Activated B cell treated with CpG ODN at 0.5 μM for 24 hours (primary cell): Measurements from ENCODE around the gene ACKR3. TPM values are rescaled to one million over a fixed set of nuclear protein-coding genes. Genes with fewer than 3 reads are reported as not detected.

Experiments used
- ATAC-seq: fragments of 200-7000 bp; cut with Tn5 transposase; one replicate; pipeline ENCODE4 v1.10.0; 2021; ENCODE audit warnings: low read depth, mild to moderate bottlenecking, moderate library complexity
- CTCF ChIA-PET: fragments of 350-600 bp; sonication (Branson Sonifier 250); formaldehyde crosslinking; loops from one replicate; lab custom pipeline; 2021; ENCODE audit warnings: antibody characterized with exemption; lab: Charles Lee
- POLR2A ChIA-PET: fragments of 350-600 bp; sonication (Branson Sonifier 250); formaldehyde crosslinking; loops from one replicate; lab custom pipeline; 2021; ENCODE audit warnings: antibody characterized with exemption; lab: Charles Lee
- DNase-seq: peaks from one replicate; pipeline ENCODE4 v3.0.0; 2022
- H3K27ac Mint-ChIP-seq: one replicate; pipeline ENCODE4 v1.8.0; 2020; ENCODE audit warnings: mixed read lengths
- H3K27me3 Mint-ChIP-seq: one replicate; pipeline ENCODE4 v1.8.0; 2021; ENCODE audit warnings: mixed read lengths
- H3K36me3 Mint-ChIP-seq: one replicate; pipeline ENCODE4 v1.8.0; 2021; ENCODE audit warnings: low read depth, mixed read lengths
- H3K4me1 Mint-ChIP-seq: one replicate; pipeline ENCODE4 v1.8.0; 2021; ENCODE audit warnings: mixed read lengths
- H3K4me3 Mint-ChIP-seq: one replicate; pipeline ENCODE4 v1.8.0; 2020; ENCODE audit warnings: mild to moderate bottlenecking, mixed read lengths
- H3K9me3 Mint-ChIP-seq: one replicate; pipeline ENCODE4 v1.8.0; 2020; ENCODE audit warnings: mixed read lengths
- CTCF ChIP-seq: fragments of 200-600 bp; IDR thresholded peaks from one replicate; pipeline ENCODE4 v1.8.0; 2022; ENCODE audit warnings: antibody characterized with exemption, mild to moderate bottlenecking
- intact Hi-C: fragments of 100-400 bp; cut with micrococcal nuclease; formaldehyde crosslinking; loops from one replicate; pipeline ENCODE4 v1.15.1; 2024
- total RNA-seq: library from RNA; stranded (reverse); gene quantifications from 2 replicates; pipeline ENCODE4 v1.2.3, GENCODE V29; 2022

ACKR3 gene
- total RNA-seq, 1 donor from 2014 or later: 6.6 TPM

GRCh38 chr2:236573066-236573929 lies 3.7 kb downstream of the ACKR3 start:
- ChIA-PET POLR2A (no interaction called here), CTCF (interaction anchor here (0.9 kb wide), 1 partner anchor 219 kb away, joined by 3 read pairs; no protein-coding TSS in a partner anchor)
- peaks cover 35% of the 10 kb centered on the region for H3K4me1 Mint-ChIP-seq

GRCh38 chr2:236574000-236574399 lies 4.4 kb downstream of the ACKR3 start:
- Mint-ChIP-seq H3K4me1 (peaks cover 30% of the 10 kb centered on the region), H3K27ac (no peak overlapping the region), H3K4me3 (no peak overlapping the region), H3K36me3 (no peaks in the 10 kb centered on the region), H3K9me3 (no peaks in the 10 kb centered on the region), H3K27me3 (no peaks in the 10 kb centered on the region)
- TF ChIP-seq CTCF: no peak
- ChIA-PET CTCF (no interaction called here), POLR2A (no interaction called here)
- DNase-seq: no peak
- intact Hi-C loops: no loop called here
- ATAC-seq: no peak

More at GRCh38 chr2:236573066-236573929, 3.7 kb downstream of the ACKR3 start:
- H3K36me3 Mint-ChIP-seq: no peaks in the 10 kb centered on the region
- H3K4me3 Mint-ChIP-seq: no peak overlapping the region
- H3K27ac Mint-ChIP-seq: no peak overlapping the region
- no peaks in the 10 kb centered on the region for H3K27me3 Mint-ChIP-seq
- no peak for TF ChIP-seq CTCF
- ATAC-seq: no peak
- DNase-seq: no peak
- H3K9me3 Mint-ChIP-seq: no peaks in the 10 kb centered on the region
- intact Hi-C loops: no loop called here

GRCh38 chr2:236574424-236575145 lies 5.0 kb downstream of the ACKR3 start:
- ChIA-PET POLR2A (no interaction called here), CTCF (no interaction called here)
- H3K27ac Mint-ChIP-seq: no peak overlapping the region
- H3K9me3 Mint-ChIP-seq: no peaks in the 10 kb centered on the region
- no peaks in the 10 kb centered on the region for H3K27me3 Mint-ChIP-seq
- ATAC-seq (no peak), DNase-seq (no peak)
- H3K4me3 Mint-ChIP-seq: no peak overlapping the region
- peaks cover 24% of the 10 kb centered on the region for H3K4me1 Mint-ChIP-seq
- H3K36me3 Mint-ChIP-seq: no peaks in the 10 kb centered on the region
- no peak for TF ChIP-seq CTCF
- intact Hi-C loops: no loop called here

GRCh38 chr2:236575510-236575909 lies 5.9 kb downstream of the ACKR3 start:
- no peak overlapping the region for H3K4me3 Mint-ChIP-seq

More at GRCh38 chr2:236575510-236575909, 5.9 kb downstream of the ACKR3 start:
- no peaks in the 10 kb centered on the region for H3K9me3 Mint-ChIP-seq
- intact Hi-C loops: no loop called here
- peaks cover 6% of the 10 kb centered on the region for H3K36me3 Mint-ChIP-seq
- no peak for DNase-seq
- ChIA-PET CTCF (no interaction called here), POLR2A (no interaction called here)
- no peak overlapping the region for H3K27ac Mint-ChIP-seq
- no peak for ATAC-seq
- peaks cover 16% of the 10 kb centered on the region for H3K4me1 Mint-ChIP-seq
- no peak for TF ChIP-seq CTCF
- no peaks in the 10 kb centered on the region for H3K27me3 Mint-ChIP-seq
